ENCODE measurements around the gene SH3TC2. TPM values are rescaled to one million over a fixed set of nuclear protein-coding genes. Genes with fewer than 3 reads are reported as not detected.

The SH3TC2 gene
- total and polyA plus RNA-seq, 2 donors (not counting 1 experiment from before 2014, with no cell fraction given): not detected

DNA sequence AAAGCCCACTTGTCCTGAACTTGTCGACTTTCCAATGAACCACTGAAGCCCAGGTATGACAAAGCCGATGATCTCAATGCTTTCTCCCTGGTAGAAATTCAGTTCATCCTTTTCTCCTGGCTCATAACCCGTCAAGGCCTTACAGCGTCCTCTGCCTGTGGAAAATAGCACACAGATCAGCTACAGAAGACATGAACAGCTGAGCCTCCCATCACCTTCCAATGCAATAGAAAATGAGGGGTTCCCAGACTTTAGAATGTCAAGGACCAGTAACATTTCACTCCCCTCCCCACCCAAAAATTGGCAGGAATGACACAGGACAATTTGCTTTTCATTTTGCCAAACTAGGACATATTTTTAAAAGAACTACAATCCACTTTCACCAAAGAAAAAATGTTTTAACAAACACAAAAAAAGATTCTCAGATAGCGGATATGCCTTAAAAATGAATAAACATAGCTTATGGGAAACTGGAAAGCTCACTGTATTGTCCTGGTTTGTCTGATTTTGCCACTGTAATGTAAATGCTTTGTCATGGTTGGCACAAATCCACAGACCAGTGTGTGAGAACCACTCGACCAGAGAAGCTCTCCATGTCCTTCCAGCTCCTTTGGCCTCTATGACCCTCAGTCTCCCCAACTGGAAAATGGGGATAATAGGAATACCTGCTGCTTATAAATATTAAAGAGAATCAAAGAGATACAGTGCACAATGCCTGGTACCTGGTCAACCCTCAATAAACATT lies 24.4 kb downstream of the SH3TC2 start:
- H3K4me1 Mint-ChIP-seq: no peaks in the 10 kb centered on the region
- Histone ChIP-seq H3K79me2 (ENCODE audit: control insufficient read depth, insufficient read depth, low read length) (no peaks in the 10 kb centered on the region), H4K20me1 (ENCODE audit: control insufficient read depth, insufficient read depth, low read length, poor library complexity, severe bottlenecking) (no peaks in the 10 kb centered on the region), H3K27me3 (replicated peaks in 1 of 4; ENCODE audit: control extremely low read depth in 1 of 4, control insufficient read depth in 3 of 4, insufficient read depth in 4 of 4, low read length in 3 of 4) (no peaks in the 10 kb centered on the region), H3K4me3 (ENCODE audit: control extremely low read depth in 1 of 5, extremely low read depth in 1 of 5, insufficient read depth in 1 of 5, low read depth in 2 of 5, low read length in 4 of 5) (no peak overlapping the region), H3K4me1 (ENCODE audit: control insufficient read depth in 2 of 2, insufficient read depth in 2 of 2, low read length in 2 of 2) (no peaks in the 10 kb centered on the region), H2AFZ (ENCODE audit: insufficient read depth, low read depth, low read length, poor library complexity, severe bottlenecking) (no peak overlapping the region), H3K9me3 (ENCODE audit: control extremely low read depth in 1 of 3, control insufficient read depth in 2 of 3, insufficient read depth in 1 of 3, low read length in 2 of 3) (no peaks in the 10 kb centered on the region), H3K27ac (ENCODE audit: low read length in 2 of 2) (no peak overlapping the region), H3K36me3 (replicated peaks in 1 of 2; ENCODE audit: control extremely low read depth in 1 of 2, control insufficient read depth in 1 of 2, extremely low read depth in 1 of 2, insufficient read depth in 2 of 2, low read length in 1 of 2) (no peaks in the 10 kb centered on the region), H3K9ac (ENCODE audit: low read length) (no peak overlapping the region), H3K4me2 (replicated peaks; ENCODE audit: low read depth, low read length, poor library complexity, severe bottlenecking) (no peak overlapping the region)
- no peak overlapping the region for H3K27ac Mint-ChIP-seq
- DNase-seq (no peak), ATAC-seq (ENCODE audit: low read depth) (no peak)
- intact Hi-C loops (cut with micrococcal nuclease): loop anchor here (5.0 kb wide), 2 partner anchors 81 to 1181 kb away; no protein-coding TSS in a partner anchor
- H3K4me3 Mint-ChIP-seq: no peak overlapping the region
- TF ChIP-seq EZH2 (IDR thresholded peaks at IDR 0.05; ENCODE audit: borderline replicate concordance, insufficient read depth, low read depth, low read length, poor library complexity, severe bottlenecking): no peak
- TF ChIP-seq, protein P1, sequence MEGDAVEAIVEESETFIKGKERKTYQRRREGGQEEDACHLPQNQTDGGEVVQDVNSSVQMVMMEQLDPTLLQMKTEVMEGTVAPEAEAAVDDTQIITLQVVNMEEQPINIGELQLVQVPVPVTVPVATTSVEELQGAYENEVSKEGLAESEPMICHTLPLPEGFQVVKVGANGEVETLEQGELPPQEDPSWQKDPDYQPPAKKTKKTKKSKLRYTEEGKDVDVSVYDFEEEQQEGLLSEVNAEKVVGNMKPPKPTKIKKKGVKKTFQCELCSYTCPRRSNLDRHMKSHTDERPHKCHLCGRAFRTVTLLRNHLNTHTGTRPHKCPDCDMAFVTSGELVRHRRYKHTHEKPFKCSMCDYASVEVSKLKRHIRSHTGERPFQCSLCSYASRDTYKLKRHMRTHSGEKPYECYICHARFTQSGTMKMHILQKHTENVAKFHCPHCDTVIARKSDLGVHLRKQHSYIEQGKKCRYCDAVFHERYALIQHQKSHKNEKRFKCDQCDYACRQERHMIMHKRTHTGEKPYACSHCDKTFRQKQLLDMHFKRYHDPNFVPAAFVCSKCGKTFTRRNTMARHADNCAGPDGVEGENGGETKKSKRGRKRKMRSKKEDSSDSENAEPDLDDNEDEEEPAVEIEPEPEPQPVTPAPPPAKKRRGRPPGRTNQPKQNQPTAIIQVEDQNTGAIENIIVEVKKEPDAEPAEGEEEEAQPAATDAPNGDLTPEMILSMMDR (IDR thresholded peaks at IDR 0.05): no peak
- H3K27me3 Mint-ChIP-seq: peaks cover 18% of the 10 kb centered on the region
- ChIA-PET CTCF (interaction anchor here (1.5 to 15.6 kb wide), 3 partner anchors 80 to 594 kb away, joined by 3 to 373 read pairs (median 7); no protein-coding TSS in a partner anchor), POLR2A (no interaction called here)
- WGBS (ENCODE audit: insufficient coverage): 100% methylated on average over 4 of the region's 6 CpGs
- H3K9me3 Mint-ChIP-seq (ENCODE audit: insufficient read depth): no peaks in the 10 kb centered on the region

DNA sequence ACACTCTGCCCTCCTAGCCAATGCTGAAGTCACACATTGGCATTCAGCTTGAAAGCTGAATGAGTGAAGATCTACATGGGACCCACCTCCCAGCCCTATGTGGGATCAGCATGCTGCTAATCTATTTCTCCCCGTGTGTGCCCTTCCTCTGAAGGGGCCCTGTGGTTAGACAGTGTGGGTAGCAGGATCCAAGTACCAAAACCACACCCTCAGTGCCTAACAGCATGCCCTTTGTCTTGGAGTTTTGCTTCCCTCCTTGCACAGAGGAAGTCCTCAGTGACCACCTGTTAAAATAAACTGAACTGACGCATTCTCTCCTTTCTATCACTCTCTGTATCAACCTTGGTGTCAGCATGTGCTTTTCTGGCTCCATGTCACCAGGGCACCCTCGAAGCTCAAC lies 25.0 kb downstream of the SH3TC2 start:
- Histone ChIP-seq H3K27me3 (replicated peaks in 1 of 4; ENCODE audit: control extremely low read depth in 1 of 4, control insufficient read depth in 3 of 4, insufficient read depth in 4 of 4, low read length in 3 of 4) (no peaks in the 10 kb centered on the region), H2AFZ (ENCODE audit: insufficient read depth, low read depth, low read length, poor library complexity, severe bottlenecking) (no peak overlapping the region), H3K27ac (ENCODE audit: low read length in 2 of 2) (no peak overlapping the region), H3K36me3 (replicated peaks in 1 of 2; ENCODE audit: control extremely low read depth in 1 of 2, control insufficient read depth in 1 of 2, extremely low read depth in 1 of 2, insufficient read depth in 2 of 2, low read length in 1 of 2) (no peaks in the 10 kb centered on the region), H3K9ac (ENCODE audit: low read length) (no peak overlapping the region), H3K9me3 (ENCODE audit: control extremely low read depth in 1 of 3, control insufficient read depth in 2 of 3, insufficient read depth in 1 of 3, low read length in 2 of 3) (no peaks in the 10 kb centered on the region), H4K20me1 (ENCODE audit: control insufficient read depth, insufficient read depth, low read length, poor library complexity, severe bottlenecking) (no peaks in the 10 kb centered on the region), H3K4me2 (replicated peaks; ENCODE audit: low read depth, low read length, poor library complexity, severe bottlenecking) (no peak overlapping the region), H3K4me1 (ENCODE audit: control insufficient read depth in 2 of 2, insufficient read depth in 2 of 2, low read length in 2 of 2) (no peaks in the 10 kb centered on the region), H3K4me3 (ENCODE audit: control extremely low read depth in 1 of 5, extremely low read depth in 1 of 5, insufficient read depth in 1 of 5, low read depth in 2 of 5, low read length in 4 of 5) (no peak overlapping the region), H3K79me2 (ENCODE audit: control insufficient read depth, insufficient read depth, low read length) (no peaks in the 10 kb centered on the region)
- DNase-seq: no peak
- ATAC-seq (ENCODE audit: low read depth): no peak
- peaks cover 18% of the 10 kb centered on the region for H3K27me3 Mint-ChIP-seq
- POLR2A ChIA-PET: no interaction called here
- CTCF ChIA-PET: interaction anchor here (2.1 to 15.6 kb wide), 2 partner anchors 301 to 594 kb away, joined by 7 to 373 read pairs; no protein-coding TSS in a partner anchor
- no peaks in the 10 kb centered on the region for H3K4me1 Mint-ChIP-seq
- TF ChIP-seq, protein P1 (IDR thresholded peaks at IDR 0.05): no peak
- no peak for TF ChIP-seq EZH2 (IDR thresholded peaks at IDR 0.05; ENCODE audit: borderline replicate concordance, insufficient read depth, low read depth, low read length, poor library complexity, severe bottlenecking)
- 0% methylated on average over 2 of the region's 3 CpGs for WGBS (ENCODE audit: insufficient coverage)
- H3K27ac Mint-ChIP-seq: no peak overlapping the region
- H3K9me3 Mint-ChIP-seq (ENCODE audit: insufficient read depth): no peaks in the 10 kb centered on the region
- intact Hi-C loops (cut with micrococcal nuclease): loop anchor here (5.0 kb wide), 2 partner anchors 81 to 1181 kb away; no protein-coding TSS in a partner anchor
- H3K4me3 Mint-ChIP-seq: no peak overlapping the region

Measured in B cell (primary cell).